ENCODE results near the gene ADAMTS7. TPM values are rescaled to one million over a fixed set of nuclear protein-coding genes. Genes with fewer than 3 reads are reported as not detected.
A peak's percentile ranks its signal among the peaks of the same experiment; 100 is the strongest.

ADAMTS7 gene
- total RNA-seq, 1 donor from 2014 or later, result 16.3 TPM

DNA sequence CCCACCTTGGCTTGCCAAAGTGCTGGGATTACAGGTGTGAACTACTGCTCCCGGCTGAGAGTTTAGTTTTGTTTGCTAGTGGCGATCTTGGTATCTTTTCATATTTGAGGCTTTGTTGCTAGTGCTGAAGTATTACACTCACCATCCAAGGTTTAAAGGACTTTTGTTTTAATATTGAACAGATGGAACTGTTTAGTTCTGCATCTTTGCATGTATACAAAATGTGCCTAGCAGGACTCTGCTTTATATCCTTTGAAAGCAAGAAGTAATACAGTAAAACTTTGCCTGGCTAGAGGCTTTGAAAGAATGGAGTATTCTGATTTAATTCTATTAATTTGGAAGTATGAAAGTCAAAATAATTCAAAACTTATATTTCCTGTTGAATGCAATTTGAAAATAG lies 92.4 kb downstream of the ADAMTS7 start:
- DNase-seq, result peak; percentile 48

DNA sequence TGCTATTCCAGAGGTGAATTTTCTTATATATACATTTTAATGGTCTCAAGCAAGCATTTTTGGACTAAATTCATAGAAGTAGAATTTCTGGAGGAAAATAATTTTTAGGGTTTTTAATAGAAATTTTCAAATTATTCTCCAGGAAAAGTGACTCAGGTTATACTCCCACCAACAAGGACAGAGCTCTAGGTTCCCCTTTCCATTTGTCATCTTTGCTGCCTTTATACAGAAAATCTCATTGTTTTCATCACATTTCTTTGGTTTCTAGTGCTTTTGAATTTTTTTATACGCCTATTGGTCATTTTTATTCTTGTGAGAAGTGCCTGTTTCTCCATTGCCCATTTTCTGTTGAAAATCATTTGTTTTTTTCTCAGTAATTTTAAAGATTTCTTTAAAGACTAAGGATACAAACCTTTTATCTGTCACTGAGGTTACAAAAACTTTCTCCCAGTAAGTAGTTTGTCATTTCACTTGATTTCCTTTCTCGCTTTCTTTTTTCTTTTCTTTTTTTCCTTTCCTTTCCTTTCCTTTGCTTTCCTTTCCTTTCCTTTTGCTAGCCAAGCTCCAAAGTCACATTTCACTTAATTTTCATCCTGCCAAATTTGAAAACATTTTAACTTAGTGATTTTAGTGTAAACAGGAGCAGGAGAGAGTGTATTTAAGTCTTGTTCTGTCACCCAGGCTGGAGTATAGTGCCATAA lies 93.2 kb downstream of the ADAMTS7 start:
- DNase-seq, result no peak

DNA sequence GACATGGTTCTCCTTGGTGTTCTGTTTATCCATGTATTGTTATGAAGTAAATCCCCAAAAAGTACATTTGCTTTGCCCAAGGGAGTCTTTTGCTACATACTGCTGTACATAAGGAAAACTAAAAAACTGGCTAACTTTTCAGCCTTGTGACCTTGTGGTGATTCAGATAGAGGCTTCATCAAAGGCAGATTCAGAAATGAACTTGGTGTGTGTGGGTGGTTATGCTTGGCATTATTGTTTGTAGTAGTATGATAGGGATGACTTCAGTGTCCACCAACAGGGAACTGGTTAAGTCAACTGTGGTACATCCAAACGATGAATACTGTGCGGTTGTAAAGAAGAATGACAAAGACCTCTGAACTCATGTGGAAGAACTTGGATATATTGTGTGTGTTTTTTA lies 94.6 kb downstream of the ADAMTS7 start:
- DNase-seq, result no peak

DNA sequence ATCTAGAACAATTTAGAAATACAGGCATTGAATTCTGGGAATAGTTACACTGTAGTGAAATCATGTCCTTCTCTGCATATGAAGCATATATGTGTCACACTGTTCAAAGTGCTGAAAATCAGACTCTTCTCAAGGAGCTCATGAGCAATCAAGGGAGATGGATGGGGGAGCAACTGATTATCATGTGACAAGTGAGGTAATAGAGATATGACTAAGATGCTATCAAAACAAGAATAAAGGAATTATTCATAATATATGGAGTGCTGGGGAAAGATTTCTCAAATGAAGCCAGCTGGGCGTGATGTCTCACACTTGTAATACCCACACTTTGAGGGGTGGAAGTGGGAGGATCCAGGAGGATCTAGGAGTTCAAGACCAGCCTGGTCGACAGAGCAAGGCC lies 95.3 kb downstream of the ADAMTS7 start:
- no peak for DNase-seq

DNA sequence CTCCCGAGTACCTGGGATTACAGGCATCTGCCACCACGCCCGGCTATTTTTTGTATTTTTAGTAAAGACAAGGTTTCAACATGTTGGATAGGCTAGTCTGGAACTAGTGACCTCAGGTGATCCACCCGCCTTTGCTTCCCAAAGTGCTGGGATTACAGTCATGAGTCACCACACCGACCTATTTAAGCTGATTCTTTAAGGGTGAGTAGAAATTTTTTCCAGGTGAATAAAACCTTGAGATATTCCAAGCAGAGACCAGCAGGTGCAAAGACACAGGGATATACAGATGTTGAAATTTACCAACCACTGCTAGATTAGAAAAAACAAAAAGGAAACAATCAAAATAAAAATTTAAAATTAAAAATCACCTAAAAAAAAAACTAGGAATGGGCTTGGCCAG lies 95.8 kb downstream of the ADAMTS7 start:
- no peak for DNase-seq

DNA sequence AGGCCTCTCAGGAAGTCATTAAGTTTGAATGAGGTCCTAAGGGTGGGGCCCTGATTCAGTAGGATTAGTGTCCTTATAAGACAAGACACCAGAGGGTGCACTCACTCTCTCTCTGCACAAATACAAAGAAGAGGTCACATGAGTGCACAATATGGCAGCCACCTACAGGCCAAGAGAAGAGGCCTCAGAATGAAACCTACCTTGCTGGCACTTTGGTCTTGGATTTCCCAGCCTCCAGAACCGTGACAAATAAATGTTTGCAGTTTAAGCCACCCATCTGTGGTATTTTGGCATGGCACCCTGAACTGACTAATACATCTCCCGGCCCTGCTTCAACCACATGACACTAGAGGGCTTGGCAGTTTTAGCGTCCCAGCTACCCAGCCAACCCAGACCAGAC lies 96.4 kb downstream of the ADAMTS7 start:
- no peak for DNase-seq

DNA sequence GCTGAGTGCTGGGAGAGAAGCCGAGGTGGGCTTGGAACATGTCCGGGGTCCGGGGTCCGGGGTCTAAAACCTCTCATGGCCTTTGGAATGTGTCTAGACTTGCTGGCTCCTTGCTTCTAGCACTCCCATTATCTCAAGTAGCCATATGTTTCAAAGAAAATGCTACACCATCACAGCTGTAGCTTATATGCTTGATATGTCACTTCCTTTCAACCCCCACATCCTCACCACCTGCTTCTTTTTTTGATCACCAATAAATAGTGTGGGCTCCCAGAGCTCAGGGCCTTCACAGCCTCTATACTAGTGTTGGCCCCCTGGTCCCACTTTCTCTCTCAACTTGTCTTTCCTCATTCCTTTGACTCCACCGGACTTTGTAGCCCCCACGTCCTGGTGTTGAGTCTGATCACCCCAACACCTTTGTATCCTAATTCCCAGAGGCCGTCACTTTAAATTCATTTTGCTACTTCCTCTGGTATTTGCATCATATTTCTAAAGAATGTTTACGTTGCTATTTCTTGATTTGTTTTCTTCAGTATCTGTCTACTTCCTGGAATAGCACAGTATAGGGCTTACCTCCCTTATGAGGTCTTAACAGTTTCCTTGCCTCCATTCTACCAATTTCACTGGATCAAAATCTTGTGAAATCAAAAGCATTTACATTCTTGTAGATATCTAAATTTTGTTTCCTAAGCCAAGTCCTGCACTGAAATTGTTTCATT lies 98.3 kb downstream of the ADAMTS7 start:
- no peak for DNase-seq

DNA sequence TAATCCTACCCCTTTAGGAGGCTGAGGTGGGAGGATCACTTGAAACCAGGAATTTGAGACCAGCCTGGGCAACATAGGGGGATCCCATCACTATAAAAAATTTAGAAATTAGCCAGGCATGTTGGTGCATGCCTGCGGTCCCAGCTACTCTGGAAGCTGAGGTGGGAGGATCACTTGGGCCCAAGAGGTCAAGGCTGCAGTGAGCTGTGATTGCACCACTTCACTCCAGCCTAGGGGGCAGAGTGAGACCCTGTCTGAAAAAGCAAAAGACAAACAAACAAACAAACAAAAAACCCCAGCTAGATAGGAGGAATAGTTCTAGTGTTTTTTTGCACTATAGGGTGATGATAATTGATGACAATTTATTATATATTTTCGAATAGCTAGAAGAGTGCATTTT lies 99.6 kb downstream of the ADAMTS7 start:
- no peak for DNase-seq

DNA sequence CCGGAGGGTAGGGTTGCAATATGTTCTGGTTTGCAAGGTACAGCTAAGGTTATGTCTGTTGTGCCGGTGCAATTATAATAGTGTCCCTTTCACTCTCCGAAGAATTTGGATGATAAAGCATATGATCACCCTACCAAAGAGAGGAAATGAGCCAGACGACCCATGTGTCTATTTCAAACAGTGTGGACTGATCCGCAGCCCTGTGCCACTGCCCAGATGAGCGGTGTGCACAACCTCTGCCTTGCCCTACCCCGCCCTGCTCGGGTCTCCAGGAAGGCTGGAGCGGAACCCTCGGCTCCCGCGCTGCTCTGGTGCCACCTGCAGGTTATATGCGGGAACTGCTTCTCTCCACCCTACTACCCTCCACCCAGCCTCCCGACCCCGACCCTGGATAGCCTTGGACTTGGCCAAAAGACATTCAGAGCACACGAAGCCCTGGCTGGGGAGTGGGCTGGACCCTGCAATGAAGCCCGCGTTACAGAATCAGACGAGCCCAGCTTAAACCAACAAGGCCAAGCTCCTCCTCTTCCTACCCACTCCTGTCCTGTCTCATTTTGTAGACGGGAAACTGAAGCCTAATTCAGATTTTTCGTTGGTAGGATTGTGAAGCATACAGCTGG lies 101.9 kb downstream of the ADAMTS7 start:
- DNase-seq, result peak; percentile 80

Small RNAs within 50 kb of the gene (small RNA-seq; reads per million reads assigned to genes)
- gene AC022748.3 (ENCODE audit: low replicate concordance), result not detected

Other genes with a start within 250 kb of the ADAMTS7 start
- 2.1 TPM for gene CHRNA5, start 245.9 kb downstream of the ADAMTS7 start, total RNA-seq
- gene CHRNA3, start 190.5 kb downstream of the ADAMTS7 start, total RNA-seq, result 0.82 TPM
- 1.1 TPM for gene CHRNB4, start 170.3 kb downstream of the ADAMTS7 start, total RNA-seq
- gene MORF4L1, start 61.4 kb upstream of the ADAMTS7 start, total RNA-seq, result 604 TPM
- 43.0 TPM for gene CTSH, start 133.6 kb upstream of the ADAMTS7 start, total RNA-seq